HK-2 (cell line): Measurements from ENCODE around the gene VRK2.
"Not testable (repeated sequence)": the region's sequence is repeated elsewhere in the genome, so short reads cannot be mapped to it uniquely, and the experiment has no call there.

Experiments used
- DNase-seq: peaks from one replicate; pipeline ENCODE4 v3.0.0-alpha.2; 2018; ENCODE audit not compliant: unreplicated experiment

The VRK2 gene

DNA sequence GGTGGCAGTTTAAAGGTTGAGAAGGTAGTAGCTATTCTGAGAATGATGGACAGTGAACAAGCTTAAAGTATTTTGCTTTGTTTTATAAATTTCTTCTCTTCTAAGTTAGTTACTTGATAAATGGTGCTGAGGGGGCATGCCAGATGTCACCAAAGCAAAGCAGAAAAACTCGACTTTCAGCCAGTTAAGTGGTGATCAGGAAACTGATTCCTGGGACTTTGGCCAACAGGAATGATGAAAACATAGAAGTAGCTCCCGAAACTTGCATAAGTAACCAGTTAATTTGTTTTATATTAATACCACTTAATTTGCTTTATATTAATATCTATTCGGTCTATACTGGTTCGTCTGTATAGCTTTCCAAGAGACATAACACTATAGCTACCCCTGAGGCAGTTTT lies 111.9 kb downstream of the VRK2 start:
- DNase-seq, result no peak

DNA sequence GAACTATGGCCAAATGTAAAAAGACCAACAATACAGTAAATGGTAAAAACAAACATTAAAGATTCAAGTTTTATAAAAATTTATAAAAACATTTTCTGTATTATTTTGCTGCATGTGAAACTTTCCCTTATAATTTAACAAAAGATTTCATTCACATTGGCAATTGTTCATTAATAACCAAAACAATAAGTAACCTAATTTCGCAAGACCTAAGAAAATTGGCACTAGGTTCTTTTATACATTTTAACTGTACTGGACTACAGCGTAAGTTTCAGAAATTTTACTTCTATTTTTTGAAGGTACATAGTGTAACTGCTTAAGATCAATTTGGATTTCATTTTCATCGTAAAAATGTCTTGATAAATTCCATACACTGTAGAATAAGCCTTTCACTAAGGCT lies 117.3 kb downstream of the VRK2 start:
- DNase-seq, result no peak

DNA sequence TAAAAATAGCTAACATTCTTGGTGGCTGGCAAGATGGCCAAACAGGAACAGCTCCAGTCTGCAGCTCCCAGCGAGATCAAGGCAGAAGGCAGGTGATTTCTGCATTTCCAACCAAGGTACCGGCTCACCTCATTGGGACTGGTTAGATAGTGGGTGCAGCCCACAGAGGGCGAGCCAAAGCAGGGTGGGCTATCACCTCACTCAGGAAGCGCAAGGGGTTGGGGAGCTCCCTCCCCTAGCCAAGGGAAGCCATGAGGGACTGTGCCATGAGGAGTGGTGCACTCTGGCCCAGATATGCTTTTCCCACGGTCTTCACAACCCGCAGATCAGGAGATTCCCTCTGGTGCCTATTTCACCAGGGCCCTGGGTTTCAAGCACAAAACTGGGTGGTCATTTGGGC lies 121.5 kb downstream of the VRK2 start:
- DNase-seq, result not testable (repeated sequence)

DNA sequence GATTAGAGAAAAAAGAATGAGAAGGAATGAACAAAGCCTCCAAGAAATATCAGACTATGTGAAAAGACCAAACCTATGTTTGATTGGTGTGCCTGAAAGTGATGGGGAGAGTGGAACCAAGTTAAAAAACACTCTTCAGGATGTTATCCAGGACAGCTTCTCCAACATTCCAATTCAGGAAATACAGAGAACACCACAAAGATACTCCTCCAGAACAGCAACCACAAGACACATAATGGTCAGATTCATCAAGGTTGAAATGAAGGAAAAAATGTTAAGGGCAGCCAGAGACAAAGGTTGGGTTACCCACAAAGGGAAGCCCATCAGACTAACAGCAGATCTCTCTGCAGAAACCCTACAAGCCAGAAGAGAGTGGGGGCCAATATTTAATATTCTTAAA lies 123.2 kb downstream of the VRK2 start:
- DNase-seq, result not testable (repeated sequence)

DNA sequence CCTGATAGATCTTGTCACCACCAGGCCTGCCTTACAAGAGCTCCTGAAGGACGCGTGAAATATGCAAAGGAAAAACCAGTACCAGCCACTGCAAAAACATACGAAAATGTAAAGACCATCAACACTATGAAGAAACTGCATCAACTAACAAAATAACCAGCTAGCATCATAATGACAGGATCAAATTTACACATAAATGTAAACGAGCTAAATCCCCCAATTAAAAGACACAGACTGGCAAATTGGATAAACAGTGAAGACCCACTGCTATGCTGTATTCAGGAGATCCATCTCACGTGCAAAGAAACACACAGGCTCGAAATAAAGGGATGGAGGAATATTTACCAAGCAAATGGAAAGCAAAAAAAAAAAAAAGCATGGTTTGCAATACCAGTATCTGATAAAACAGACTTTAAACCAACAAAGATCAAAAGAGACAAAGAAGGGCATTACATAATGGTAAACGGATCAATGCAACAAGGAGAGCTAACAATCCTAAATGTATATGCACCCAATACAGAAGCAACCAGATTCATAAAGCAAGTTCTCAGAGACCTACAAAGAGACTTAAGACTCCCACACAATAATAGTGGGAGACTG lies 123.8 kb downstream of the VRK2 start:
- DNase-seq, result not testable (repeated sequence)

DNA sequence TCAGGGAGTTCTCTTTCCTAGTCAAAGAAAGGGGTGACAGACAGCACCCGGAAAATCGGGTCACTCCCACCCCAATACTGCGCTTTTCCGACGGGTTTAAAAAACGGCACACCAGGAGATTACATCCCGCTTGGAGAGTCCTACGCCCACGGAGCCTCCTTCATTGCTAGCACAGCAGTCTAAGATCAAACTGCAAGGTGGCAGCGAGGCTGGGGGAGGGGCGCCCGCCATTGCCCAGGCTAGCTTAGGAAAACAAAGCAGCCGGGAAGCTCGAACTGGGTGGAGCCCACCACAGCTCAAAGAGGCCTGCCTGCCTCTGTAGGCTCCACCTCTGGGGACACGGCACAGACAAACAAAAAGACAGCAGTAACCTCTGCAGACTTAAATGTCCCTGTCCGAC lies 125.2 kb downstream of the VRK2 start:
- not testable (repeated sequence) for DNase-seq

DNA sequence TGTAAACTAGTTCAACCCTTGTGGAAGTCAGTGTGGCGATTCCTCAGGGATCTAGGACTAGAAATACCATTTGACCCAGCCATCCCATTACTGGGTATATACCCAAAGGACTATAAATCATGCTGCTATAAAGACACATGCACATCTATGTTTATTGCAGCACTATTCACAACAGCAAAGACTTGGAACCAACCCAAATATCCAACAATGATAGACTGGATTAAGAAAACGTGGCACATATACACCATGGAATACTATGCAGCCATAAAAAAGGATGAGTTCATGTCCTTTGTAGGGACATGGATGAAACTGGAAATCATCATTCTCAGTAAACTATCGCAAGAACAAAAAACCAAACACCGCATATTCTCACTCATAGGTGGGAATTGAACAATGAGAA lies 130.6 kb downstream of the VRK2 start:
- not testable (repeated sequence) for DNase-seq

DNA sequence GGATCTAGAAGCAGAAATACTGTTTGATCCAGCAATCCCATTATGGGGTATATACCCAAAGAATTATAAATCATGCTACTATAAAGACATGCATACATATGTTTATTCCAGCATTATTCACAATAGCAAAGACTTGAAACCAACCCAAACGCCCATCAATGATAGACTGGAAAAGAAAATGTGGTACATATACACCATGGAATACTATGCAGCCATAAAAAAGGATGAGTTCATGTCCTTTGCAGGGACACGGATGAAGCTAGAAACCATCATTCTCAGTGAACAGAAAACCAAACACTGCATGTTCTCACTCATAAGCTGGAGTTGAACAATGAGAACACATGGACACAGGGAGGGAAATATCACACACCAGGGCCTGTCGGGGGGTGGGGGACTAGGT lies 133.6 kb downstream of the VRK2 start:
- not testable (repeated sequence) for DNase-seq

DNA sequence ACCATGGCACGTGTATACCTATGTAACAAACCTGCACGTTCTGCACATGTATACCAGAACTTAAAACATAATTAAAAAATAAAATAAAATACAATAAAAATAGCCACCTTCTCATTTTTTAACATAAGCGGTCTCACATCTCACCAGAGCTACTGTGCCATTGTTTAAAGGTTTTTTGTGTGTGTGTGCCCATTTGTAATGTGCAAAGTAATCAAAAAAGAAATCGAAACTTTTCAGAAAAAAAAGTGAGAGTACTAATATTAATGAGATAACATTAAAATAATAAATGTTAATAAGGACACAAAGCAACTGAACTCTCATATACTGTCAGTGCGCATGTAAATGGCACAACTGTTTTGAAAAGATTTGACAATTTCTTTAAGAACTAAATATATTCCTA lies 134.0 kb downstream of the VRK2 start:
- no peak for DNase-seq

DNA sequence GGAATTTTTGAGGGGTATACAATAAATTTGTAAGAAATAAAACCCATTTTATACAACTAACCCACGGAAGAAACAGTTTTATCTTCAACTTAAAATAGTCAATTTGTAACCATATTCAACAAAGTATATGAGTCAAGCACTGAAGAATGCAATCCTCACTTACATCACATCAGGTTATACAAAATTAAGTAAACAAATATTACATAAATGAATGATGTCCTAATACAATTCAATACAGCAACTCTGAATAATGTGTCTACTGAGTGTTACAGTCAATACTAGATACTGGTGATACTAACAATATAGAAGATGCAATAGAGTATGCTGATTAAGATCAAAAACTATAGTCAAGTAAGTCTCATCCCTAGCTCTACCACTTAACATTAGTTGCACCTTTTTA lies 135.9 kb downstream of the VRK2 start:
- DNase-seq, result no peak

DNA sequence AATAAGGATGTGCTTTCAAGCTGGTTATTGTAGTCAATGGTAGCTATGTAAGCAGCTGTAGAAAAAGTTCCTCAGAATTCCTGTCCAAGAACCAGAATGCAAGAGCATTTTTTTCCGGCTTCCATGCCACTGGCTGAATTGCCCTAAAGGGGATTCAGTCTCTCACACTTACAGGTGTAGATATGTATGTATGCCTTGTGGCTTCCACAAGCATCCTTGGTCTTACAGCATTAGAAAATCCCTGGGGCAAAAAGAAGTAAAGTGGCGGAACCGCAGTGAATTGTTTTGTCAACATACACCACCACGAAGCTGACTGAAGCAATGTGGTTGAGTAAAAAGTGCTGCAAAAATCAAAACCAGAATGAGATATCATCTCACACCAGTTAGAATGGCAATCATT lies 139.9 kb downstream of the VRK2 start:
- no peak for DNase-seq

DNA sequence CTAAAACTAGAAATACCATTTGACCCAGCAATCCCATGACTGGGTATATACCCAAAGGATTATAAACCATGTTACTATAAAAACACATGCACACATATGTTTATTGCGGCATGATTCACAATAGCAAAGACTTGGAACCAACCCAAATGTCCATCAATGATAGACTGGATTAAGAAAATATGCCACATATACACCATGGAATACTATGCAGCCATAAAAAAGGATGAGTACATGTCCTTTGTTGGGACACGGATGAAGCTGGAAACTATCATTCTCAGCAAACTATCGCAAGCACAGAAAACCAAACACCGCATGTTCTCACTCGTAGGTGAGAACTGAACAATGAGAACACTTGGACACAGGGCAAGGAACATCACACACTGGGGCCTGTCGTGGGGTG lies 140.4 kb downstream of the VRK2 start:
- DNase-seq, result not testable (repeated sequence)

DNA sequence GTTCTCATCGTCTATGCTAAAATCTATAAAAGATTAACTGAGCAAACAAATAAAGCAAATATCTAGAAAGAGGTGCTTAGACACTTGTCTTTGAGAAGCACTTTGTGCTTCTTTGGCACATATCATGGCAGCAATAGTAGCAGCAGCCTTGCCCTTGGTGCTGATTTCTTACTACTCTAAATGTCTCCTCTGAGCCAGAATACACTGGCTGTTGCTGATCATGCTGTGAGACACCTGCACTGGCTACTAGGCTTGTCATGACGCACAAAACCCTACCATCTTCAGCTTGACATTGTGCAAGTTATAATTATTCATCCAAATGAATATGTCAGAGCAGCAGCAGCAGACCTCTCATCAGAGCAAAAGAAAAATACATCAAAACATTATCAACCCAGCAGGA lies 147.9 kb downstream of the VRK2 start:
- no peak for DNase-seq

DNA sequence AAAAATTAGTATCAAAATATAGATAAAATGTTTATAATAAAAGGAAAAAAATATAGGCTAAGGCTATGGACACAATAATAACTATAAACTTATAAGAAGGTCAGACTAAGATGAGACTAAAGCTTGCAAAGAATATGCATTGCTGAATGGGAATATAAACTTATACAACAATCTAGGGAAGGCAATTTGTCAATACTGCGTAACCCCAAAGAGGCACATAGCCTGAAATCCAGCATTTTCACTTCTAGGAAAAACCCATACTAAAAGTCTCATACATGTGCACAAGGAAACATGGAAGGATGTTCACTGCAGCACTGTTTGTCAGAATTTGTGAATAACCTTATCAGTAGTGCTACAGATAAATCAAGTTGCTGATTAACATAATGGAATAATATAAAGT lies 149.1 kb downstream of the VRK2 start:
- no peak for DNase-seq

DNA sequence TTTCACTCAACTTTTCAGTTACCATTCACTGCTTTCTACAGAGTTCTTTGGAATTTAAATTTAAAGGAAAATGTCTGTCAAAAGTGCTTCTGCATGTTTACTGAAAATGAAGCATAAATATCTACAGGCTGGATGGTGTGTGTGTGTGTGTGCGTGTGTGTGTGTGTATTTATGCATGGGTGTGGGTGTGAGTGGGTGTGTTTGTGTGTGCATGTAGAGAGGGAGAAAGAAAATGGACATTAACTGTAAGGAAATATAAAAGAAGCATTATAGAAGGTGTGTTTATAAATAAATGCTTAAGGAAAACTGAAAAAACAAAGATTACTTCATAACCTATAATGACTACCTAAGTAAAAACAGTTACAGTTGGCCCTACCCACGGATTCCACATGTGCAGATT lies 151.3 kb downstream of the VRK2 start:
- DNase-seq, result no peak

DNA sequence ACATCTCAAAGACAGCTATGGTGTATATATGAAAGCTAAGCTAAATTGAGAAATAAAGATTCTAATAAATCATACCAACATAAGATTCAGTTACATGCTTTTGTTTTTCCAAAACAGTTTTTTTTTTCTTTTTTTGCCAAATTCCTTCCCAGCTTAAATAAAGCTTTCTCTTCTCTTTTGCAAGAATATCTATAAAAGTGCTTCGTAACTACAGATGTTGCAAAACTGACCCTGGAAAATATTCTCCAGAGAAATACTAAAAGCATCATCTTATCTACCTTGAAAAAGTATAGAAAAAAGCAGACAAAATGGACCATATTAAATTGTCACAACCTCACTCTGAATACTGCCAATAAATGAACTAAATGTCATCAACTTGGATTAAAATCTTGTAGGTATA lies 155.8 kb downstream of the VRK2 start:
- DNase-seq, result no peak

DNA sequence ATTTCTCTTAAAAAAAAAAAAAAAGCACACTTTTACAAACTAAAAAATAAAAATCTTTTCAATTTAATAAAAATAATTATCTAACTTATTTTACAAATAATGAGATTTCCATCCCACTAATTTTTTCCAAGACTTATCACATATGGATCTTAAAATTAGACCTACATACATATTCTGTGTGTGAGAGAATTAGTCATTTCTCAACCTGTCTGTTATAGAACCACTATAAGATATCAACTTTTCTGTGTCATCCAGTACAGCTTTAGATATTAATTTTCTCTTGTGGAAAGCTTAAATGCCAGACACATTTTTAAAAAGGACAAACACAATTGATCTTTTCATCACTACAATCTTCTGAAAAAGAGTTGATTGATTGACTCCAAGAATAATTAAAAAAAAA lies 156.4 kb downstream of the VRK2 start:
- no peak for DNase-seq

DNA sequence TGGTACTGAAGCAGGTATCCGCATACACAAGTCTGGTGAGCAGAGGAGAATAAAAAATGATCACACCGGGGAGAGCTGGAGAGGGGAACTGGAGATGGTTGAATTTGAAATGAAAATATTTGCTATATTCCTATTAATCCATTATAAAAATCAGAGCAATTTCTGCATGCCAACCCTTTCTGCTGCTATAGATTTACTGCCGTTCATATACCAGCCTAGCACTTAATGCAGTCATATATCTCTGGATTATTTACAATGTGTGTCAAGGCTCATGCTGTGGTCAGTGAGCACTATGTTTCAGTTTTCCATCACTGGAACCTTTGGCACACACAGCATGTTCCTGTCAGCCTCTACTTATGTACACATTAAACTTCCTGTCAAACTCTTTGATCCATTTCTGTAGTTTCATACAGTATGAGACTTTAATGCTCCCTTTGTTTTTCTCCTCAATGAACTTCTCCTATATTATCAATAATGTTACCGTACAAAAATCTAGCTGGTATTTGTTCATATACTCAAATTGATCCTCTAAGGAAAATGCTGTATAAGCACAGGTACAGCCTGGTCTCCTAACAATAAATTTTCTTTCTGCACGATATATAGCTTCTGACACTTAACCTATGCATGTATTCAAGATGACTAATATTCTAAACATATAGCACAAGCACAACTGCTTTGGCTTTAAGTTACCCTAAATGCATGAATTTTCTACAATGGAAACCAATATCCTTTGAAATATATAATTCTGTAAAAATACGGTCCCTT lies 157.8 kb downstream of the VRK2 start:
- DNase-seq, result no peak

DNA sequence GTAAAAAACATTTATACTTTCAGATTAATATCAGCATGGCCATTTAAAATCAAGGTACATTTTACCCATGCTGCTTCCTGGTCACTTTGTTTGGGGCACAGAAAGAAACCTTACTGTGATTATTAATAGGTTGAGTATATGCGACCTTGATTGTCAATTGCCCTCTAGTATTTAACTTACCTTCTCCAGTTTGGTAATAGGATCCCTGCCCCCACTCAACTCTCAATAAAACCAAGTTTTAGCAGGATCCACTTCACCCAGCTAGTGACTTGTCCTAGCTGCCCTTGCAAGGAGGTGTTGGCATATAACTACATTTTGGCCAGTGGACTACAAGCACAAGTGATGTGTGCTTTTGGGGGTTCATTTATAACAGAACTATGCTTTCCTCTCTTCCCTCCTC lies 160.2 kb downstream of the VRK2 start:
- DNase-seq, result no peak

DNA sequence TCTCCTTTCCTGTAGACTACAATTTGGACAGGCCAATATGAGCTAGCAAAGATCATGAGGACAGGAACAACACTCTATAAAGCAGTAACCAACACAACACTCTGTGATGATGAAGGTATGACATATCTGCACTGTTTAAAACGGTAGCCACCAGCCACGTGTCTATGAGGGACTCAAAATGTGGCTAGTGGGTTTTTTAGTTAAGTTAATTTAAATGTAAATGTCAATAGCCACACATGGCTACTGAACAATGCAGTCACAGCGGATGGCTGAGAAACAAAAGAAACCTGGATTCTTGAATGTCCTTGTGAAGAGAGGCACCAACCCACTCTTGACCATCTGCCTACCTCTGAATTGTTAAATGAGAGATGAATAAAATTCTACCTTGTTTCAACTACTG lies 160.6 kb downstream of the VRK2 start:
- no peak for DNase-seq
